Activated CD8-positive, alpha-beta T cell treated with anti-CD3 and anti-CD28 coated beads for 36 hours (primary cell): ENCODE data around the gene FOXI1. TPM values are rescaled to one million over a fixed set of nuclear protein-coding genes. Genes with fewer than 3 reads are reported as not detected.
"Not testable (repeated sequence)": the region's sequence is repeated elsewhere in the genome, so short reads cannot be mapped to it uniquely, and the experiment has no call there.

ENCODE experiments used
- ATAC-seq: fragments of 200-7000 bp; cut with Tn5 transposase; one replicate; pipeline ENCODE4 v1.10.0; 2021; ENCODE audit warnings: mild to moderate bottlenecking, moderate library complexity
- CTCF ChIA-PET: fragments of 350-600 bp; sonication (Branson Sonifier 250); formaldehyde crosslinking; loops from one replicate; lab custom pipeline; 2021; ENCODE audit warnings: antibody characterized with exemption; lab: Charles Lee
- POLR2A ChIA-PET: fragments of 350-600 bp; sonication (Branson Sonifier 250); formaldehyde crosslinking; loops from one replicate; lab custom pipeline; 2021; ENCODE audit warnings: antibody characterized with exemption; lab: Charles Lee
- DNase-seq: peaks from one replicate; pipeline ENCODE4 v3.0.0-alpha.2; 2020
- H3K27ac Mint-ChIP-seq: one replicate; pipeline ENCODE4 v1.8.0; 2021; ENCODE audit warnings: mild to moderate bottlenecking, mixed read lengths
- H3K27me3 Mint-ChIP-seq: one replicate; pipeline ENCODE4 v1.8.0; 2021; ENCODE audit warnings: mixed read lengths
- H3K36me3 Mint-ChIP-seq: one replicate; pipeline ENCODE4 v1.8.0; 2021; ENCODE audit warnings: low read depth, mixed read lengths
- H3K4me1 Mint-ChIP-seq: one replicate; pipeline ENCODE4 v1.8.0; 2021; ENCODE audit warnings: low read depth, mixed read lengths
- H3K4me3 Mint-ChIP-seq: one replicate; pipeline ENCODE4 v1.8.0; 2021; ENCODE audit warnings: mild to moderate bottlenecking, moderate library complexity, mixed read lengths
- H3K9me3 Mint-ChIP-seq: one replicate; pipeline ENCODE4 v1.8.0; 2021; ENCODE audit warnings: mixed read lengths
- intact Hi-C: fragments of 100-400 bp; cut with micrococcal nuclease; formaldehyde crosslinking; loops from one replicate; pipeline ENCODE4 v1.10.0; 2022
- total RNA-seq, 2 experiments: library from RNA; stranded (reverse); gene quantifications; one replicate each; pipeline ENCODE4 v1.2.3, GENCODE V29; 2021
- TF ChIP-seq, protein P1 (sequence below): fragments of 200-600 bp; IDR thresholded peaks from one replicate; pipeline ENCODE4 v1.8.0; 2022; ENCODE audit warnings: antibody characterized with exemption, mild to moderate bottlenecking

The FOXI1 gene
- total RNA-seq, 2 experiments from 2014 or later, result not detected

GRCh38 chr5:170087168-170087817, 18.4 kb upstream of the FOXI1 start:
- no peaks in the 10 kb centered on the region for H3K9me3 Mint-ChIP-seq
- ChIA-PET CTCF (no interaction called here), POLR2A (no interaction called here)
- ATAC-seq, result no peak
- no peak overlapping the region for H3K4me3 Mint-ChIP-seq
- DNase-seq, result no peak
- H3K27me3 Mint-ChIP-seq, result no peaks in the 10 kb centered on the region
- no peaks in the 10 kb centered on the region for H3K4me1 Mint-ChIP-seq
- H3K27ac Mint-ChIP-seq, result no peak overlapping the region
- TF ChIP-seq, protein P1, sequence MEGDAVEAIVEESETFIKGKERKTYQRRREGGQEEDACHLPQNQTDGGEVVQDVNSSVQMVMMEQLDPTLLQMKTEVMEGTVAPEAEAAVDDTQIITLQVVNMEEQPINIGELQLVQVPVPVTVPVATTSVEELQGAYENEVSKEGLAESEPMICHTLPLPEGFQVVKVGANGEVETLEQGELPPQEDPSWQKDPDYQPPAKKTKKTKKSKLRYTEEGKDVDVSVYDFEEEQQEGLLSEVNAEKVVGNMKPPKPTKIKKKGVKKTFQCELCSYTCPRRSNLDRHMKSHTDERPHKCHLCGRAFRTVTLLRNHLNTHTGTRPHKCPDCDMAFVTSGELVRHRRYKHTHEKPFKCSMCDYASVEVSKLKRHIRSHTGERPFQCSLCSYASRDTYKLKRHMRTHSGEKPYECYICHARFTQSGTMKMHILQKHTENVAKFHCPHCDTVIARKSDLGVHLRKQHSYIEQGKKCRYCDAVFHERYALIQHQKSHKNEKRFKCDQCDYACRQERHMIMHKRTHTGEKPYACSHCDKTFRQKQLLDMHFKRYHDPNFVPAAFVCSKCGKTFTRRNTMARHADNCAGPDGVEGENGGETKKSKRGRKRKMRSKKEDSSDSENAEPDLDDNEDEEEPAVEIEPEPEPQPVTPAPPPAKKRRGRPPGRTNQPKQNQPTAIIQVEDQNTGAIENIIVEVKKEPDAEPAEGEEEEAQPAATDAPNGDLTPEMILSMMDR, result no peak
- intact Hi-C loops, result no loop called here
- H3K36me3 Mint-ChIP-seq, result peaks cover 33% of the 10 kb centered on the region

DNA sequence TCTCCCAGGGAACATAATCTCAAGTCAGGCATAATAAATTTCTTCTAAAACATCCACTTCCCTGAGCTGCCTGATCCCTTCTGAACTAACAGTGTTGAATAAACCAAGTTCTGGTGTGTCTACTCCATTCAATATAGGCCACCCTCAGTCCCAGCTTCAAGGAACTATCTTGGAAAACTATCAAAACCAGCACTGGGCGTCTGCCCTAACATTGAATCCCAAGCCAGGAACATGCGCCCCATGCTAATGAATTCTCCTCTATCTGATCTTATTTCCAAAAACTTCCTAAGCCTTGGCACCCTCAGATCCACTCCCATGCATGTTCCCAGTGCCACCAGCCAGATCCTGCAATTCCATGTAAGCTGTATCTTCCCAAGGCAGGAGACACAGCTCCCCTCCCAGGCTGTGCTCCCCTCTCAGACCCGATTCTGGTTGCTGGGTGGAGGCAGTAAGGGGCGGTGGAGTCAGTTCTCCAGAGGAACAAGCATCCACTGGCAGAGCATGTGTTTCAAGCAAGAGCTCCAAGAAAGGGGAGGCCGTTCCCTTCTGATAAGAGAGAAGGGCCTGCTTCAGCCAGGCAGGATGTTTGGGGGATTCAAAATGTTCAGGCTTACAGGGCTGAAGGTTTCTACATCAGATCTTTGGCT, 13.1 kb upstream of the FOXI1 start:
- H3K36me3 Mint-ChIP-seq, result no peaks in the 10 kb centered on the region
- intact Hi-C loops, result loop anchor here (10.0 kb wide), 1 partner anchor 252 kb away; no protein-coding TSS in a partner anchor
- POLR2A ChIA-PET, result interaction anchor here (1.0 kb wide), 1 partner anchor 330 kb away, joined by 6 read pairs; no protein-coding TSS in a partner anchor

GRCh38 chr5:170094329-170094728, 11.4 kb upstream of the FOXI1 start:
- intact Hi-C loops, result loop anchor here (10.0 kb wide), 1 partner anchor 250 kb away; no protein-coding TSS in a partner anchor
- H3K27me3 Mint-ChIP-seq, H3K27ac Mint-ChIP-seq, H3K36me3 Mint-ChIP-seq, H3K4me1 Mint-ChIP-seq, ATAC-seq, H3K9me3 Mint-ChIP-seq, DNase-seq, H3K4me3 Mint-ChIP-seq: not testable (repeated sequence)
- POLR2A ChIA-PET, result interaction anchor here (1.0 kb wide), 1 partner anchor 519 kb away, joined by 3 read pairs; no protein-coding TSS in a partner anchor
- CTCF ChIA-PET, result interaction anchor here (1.1 kb wide), 1 partner anchor 24 kb away, joined by 5 read pairs; no protein-coding TSS in a partner anchor

More for the DNA sequence above, 13.1 kb upstream of the FOXI1 start:
- CTCF ChIA-PET, result interaction anchor here (1.2 to 1.3 kb wide), 2 partner anchors 8 to 17 kb away, joined by 3 read pairs; no protein-coding TSS in a partner anchor
- no peak for ATAC-seq
- TF ChIP-seq, protein P1, result no peak
- no peak for DNase-seq
- no peaks in the 10 kb centered on the region for H3K27me3 Mint-ChIP-seq
- H3K4me1 Mint-ChIP-seq, result no peaks in the 10 kb centered on the region
- no peak overlapping the region for H3K27ac Mint-ChIP-seq
- H3K4me3 Mint-ChIP-seq, result no peak overlapping the region
- no peaks in the 10 kb centered on the region for H3K9me3 Mint-ChIP-seq

DNA sequence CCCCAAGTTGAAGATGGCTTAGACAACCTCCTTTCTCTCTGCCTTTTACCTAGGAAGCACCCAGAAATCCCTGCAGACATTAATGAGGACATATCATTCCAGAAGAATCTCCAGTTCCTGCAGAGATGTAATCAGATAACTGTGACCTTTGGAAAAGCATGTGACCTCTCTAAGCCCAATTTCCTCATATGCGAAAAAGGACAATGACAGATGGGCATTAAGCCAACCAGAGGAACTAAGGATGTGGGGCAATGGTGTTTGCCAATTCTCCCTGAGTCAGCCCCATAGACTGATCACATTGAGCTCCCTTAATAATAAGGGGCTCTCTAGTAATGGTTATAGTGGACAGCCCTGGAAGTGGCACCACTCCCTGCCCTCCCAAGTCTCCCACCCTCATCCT, 10.1 kb upstream of the FOXI1 start:
- ChIA-PET CTCF (no interaction called here), POLR2A (no interaction called here)
- TF ChIP-seq, protein P1, result no peak
- intact Hi-C loops, result loop anchor here (10.0 kb wide), 1 partner anchor 249 kb away; no protein-coding TSS in a partner anchor
- Mint-ChIP-seq H3K27ac (no peak overlapping the region), H3K4me3 (no peak overlapping the region), H3K36me3 (no peaks in the 10 kb centered on the region), H3K4me1 (no peaks in the 10 kb centered on the region), H3K9me3 (no peaks in the 10 kb centered on the region), H3K27me3 (no peaks in the 10 kb centered on the region)
- ATAC-seq, result no peak
- no peak for DNase-seq

- Mint-ChIP-seq H3K36me3 (no peaks in the 10 kb centered on the region), H3K4me1 (no peaks in the 10 kb centered on the region), H3K4me3 (no peak overlapping the region), H3K9me3 (no peaks in the 10 kb centered on the region), H3K27ac (no peak overlapping the region), H3K27me3 (no peaks in the 10 kb centered on the region)
- DNase-seq, result no peak
- intact Hi-C loops, result loop anchor here (10.0 kb wide), 1 partner anchor 247 kb away; no protein-coding TSS in a partner anchor
- ChIA-PET POLR2A (no interaction called here), CTCF (interaction anchor here (1.2 kb wide), 2 partner anchors 83 to 323 kb away, joined by 3 to 5 read pairs; no protein-coding TSS in a partner anchor)
- TF ChIP-seq, protein P1, result no peak
- no peak for ATAC-seq
These were observed 7.8 kb upstream of the FOXI1 start for GRCh38 chr5:170097934-170098333.
